ENCODE results near the gene ARSK.
A peak's percentile ranks its signal among the peaks of the same experiment; 100 is the strongest.

The ARSK gene, protein sequence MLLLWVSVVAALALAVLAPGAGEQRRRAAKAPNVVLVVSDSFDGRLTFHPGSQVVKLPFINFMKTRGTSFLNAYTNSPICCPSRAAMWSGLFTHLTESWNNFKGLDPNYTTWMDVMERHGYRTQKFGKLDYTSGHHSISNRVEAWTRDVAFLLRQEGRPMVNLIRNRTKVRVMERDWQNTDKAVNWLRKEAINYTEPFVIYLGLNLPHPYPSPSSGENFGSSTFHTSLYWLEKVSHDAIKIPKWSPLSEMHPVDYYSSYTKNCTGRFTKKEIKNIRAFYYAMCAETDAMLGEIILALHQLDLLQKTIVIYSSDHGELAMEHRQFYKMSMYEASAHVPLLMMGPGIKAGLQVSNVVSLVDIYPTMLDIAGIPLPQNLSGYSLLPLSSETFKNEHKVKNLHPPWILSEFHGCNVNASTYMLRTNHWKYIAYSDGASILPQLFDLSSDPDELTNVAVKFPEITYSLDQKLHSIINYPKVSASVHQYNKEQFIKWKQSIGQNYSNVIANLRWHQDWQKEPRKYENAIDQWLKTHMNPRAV

DNA sequence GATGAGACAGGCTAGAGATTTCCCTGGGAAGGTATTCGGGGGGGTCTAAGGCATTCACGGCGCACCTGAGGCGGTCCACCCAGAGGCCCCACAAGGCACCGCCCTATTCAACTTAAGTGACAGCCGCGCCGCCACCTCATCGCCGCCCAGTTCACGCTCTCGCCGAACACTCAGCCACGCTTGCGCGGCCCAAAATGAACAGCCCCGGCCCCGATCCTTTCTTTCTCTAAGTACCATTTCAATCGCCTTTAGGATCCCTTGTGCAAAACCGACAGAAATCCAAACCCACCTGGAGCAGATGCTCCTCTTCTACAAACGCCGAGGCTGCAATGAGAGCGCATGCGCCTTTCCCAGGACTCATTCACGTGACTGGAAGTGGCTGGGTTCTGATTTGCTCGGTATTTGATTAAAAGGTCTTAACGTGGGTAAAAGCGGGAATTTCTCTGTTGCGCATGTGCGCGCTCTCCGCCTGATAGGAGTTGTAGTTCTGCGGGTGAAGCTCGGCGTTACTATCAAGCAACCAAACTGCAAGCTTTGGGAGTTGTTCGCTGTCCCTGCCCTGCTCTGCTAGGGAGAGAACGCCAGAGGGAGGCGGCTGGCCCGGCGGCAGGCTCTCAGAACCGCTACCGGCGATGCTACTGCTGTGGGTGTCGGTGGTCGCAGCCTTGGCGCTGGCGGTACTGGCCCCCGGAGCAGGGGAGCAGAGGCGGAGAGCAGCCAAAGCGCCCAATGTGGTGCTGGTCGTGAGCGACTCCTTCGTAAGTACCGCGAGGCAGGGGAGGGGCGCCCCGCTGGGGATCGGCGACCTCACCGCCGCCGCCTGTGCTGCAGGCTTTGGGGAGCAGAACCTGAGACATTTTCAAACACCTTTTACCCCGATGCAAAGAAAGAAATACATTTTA lies at the start of gene ARSK, which contains the start of gene SKIC3:
TSS of gene ARSK (plus strand) at position 455 of the 902 bp plus-strand sequence. CDS start at position 633, 178 bp downstream.
TSS of gene SKIC3 (minus strand) at position 331 of the 902 bp plus-strand sequence. CDS start 7,827 bp downstream, outside the sequence.
- DNase-seq = peak; percentile 90

DNA sequence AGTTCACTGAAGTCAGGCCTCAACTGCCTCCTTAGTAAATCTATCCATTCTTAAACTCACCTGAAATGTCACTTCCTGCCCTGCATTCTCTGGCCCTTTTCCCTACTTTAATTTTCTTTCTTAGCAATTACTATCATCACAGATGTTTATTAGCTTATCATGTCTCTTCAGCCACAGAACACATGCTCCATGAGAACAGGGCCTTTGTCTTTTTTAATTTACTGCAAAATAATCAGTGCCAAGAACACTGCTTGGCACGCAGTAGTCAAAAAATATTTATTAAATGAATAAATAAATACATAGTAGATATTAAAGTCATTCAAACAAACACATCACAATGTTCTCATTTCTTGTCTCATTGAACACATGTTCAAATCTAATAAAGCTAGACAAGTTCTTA lies 46.4 kb upstream of the ARSK start:
- no peak for DNase-seq

GRCh38 chr5:95511606-95512005 lies 43.3 kb upstream of the ARSK start:
- no peak for DNase-seq

- DNase-seq = no peak
Observed at GRCh38 chr5:95518417-95518816, 36.5 kb upstream of the ARSK start.

DNA sequence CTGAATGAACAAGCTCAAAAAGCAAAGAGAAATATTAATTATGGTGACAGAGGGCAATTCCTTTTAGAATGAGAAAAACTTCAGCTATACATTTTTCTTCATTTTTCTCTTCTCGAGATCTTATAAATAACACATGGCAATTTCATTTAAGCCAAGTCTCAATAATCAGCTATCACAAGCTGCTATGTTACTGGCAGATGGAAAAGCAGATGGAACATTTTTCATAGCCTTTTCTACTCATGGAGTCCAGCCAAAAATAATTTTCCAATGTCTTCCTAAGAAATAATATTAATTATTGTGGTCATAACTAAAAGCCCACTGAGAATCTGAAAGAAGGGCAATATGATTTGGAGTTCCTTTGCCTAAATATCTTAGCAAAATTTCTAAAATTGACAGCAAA lies 35.8 kb upstream of the ARSK start:
- no peak for DNase-seq

GRCh38 chr5:95519681-95520080 lies 35.2 kb upstream of the ARSK start:
- no peak for DNase-seq

DNA sequence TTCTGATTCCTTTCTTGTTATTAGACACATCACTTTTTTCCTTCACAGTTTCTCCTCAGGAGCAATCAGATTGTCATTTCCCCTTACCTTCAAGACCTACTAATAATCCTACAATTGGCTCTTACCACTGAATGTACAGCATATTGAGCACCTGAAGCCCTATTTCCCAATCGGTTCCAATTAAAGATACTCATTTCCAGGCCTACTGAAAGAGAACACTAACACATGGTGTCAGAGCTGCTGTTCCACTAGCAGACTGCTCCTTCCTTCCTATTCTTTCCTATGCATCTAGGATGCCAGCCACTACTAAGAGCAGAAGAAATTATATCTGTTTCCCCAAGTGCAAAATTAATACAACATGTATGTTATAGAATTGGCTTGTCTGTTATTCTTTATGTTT lies 34.7 kb upstream of the ARSK start:
- DNase-seq = no peak

DNA sequence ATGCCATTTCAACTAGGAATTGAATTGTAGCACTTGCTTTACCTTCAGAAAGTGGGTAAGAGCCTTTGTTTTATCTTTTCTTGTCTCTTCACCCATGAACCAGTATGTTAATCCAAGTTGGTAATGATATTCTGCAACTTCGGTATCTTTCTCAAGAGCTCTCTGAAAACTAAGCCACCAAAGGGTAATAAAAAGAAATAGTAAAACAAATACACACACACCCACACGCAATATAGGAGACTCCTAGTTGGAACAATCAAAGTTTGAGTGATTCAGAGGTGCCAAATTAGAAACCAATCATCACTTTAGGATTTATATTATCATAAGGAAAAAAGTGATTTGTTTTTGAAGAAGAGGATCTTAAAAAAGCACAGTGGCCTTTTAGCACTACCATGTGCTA lies 30.5 kb upstream of the ARSK start:
- no peak for DNase-seq

GRCh38 chr5:95526871-95527270 lies 28.0 kb upstream of the ARSK start:
- no peak for DNase-seq

- DNase-seq = no peak
Observed at GRCh38 chr5:95528565-95528964, 26.3 kb upstream of the ARSK start.

DNA sequence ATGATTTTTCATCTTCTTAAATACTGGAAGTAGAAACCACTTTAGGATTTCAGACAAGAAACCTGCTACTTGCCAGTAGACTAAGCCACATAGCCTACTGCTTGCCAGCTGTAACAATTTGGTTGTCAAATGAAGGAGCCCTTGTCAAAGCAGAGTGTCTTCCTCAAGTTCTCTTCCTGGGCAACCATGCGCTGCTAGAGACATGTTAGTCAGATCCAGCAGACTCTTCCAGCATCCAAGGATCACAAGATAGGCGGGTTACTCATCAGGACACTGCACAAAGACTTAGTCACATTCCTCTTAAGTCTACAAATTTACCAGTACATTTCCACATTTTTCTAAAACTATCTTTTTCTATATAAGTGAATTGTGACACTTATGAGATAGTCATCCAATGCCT lies 24.5 kb upstream of the ARSK start:
- no peak for DNase-seq

GRCh38 chr5:95531491-95531890 lies 23.4 kb upstream of the ARSK start:
- no peak for DNase-seq

GRCh38 chr5:95532415-95532814 lies 22.5 kb upstream of the ARSK start:
- no peak for DNase-seq

- DNase-seq = no peak
Observed at GRCh38 chr5:95533106-95533505, 21.8 kb upstream of the ARSK start.

DNA sequence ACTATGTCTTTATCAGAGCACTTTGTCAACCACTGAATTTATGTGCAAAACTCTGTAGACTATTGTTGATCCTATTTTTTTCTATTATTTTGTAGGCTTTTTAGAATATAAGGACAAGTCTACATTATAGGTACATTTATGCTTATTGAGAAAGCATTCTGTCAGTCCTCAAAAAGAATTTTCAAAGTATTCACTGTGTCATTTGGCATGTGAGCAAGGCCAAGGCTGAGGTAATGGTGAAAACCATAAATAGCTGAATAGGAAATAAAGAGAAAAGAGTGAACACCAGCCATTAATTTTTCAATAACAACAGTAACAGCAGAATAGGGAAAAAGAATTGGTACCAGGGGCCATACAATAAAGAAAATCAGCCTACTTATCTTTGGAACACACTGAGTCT lies 21.1 kb upstream of the ARSK start:
- no peak for DNase-seq

- no peak for DNase-seq
Observed at GRCh38 chr5:95537501-95537900, 17.4 kb upstream of the ARSK start.

- peak; percentile 33 for DNase-seq
Observed at GRCh38 chr5:95543017-95543705, 11.7 kb upstream of the ARSK start.

- DNase-seq = no peak
Observed at GRCh38 chr5:95549030-95549429, 5.9 kb upstream of the ARSK start.

DNA sequence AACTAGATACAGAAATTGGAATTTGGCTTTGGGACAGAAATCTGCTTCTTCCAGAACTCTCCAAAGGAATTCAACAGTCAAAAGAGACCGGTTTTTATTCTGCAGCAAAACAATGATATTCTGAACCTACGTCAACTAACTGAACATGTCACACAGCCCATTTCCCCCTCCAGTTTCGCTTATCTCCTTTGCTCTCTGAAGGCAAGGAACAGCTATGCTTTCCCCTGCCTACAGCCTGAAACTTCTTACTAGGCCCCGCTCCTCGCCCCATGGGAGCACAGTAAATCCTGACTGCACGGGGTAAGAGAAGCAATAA lies 612 bp upstream of the ARSK start:
- DNase-seq = no peak

DNA sequence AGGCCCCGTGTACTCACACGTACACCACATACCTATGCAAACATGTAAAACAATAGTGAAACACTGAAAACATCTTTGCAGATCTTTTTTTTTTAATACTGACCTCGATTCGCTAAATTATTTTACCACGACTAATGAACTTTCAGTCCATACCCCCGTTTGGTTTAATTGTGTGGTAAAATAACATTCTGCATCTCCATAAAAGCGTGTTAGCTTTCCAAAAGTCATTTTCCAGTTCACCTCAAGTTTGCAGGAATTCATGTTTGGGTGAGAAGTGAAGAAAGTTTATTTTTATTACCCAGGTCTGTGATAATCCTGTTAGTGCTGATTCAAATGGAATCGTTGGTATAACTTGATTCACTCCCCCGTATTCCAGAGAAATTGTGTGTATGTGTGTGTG lies 652 bp downstream of the ARSK start:
- no peak for DNase-seq

DNA sequence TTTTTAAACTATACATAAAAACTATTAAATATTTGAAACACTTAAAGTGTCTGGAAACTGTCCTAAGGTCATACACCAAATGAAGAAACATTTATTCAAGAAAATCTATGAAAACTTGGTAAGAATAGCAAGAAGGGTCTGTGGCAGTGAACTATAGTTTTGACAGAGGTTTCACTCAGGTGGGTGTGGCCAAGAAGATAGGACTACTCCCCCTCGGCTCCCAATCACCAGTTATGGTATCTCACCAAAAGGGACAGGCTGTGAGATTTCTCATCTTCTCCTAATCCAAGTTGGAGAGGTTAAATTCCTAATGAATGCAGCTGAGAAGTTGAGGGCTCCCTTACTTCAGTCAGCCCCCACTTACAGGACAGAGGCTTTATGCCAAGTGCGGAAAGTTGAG lies 2.9 kb downstream of the ARSK start:
- no peak for DNase-seq

- DNase-seq = no peak
Observed at GRCh38 chr5:95562282-95562681, 7.4 kb downstream of the ARSK start.

- DNase-seq = no peak
Observed at GRCh38 chr5:95563367-95563766, 8.5 kb downstream of the ARSK start.

All from NCI-H1417 treated with DMSO at 0.1 percent for 48 hours (cell line).